ENCODE data around the gene TMEM129.
A peak's percentile ranks its signal among the peaks of the same experiment; 100 is the strongest.

The TMEM129 gene

GRCh38 chr4:1721003-1721665 lies at the start of gene TMEM129, which contains the start of gene TACC3:
Gene TMEM129 (minus strand): TSS chr4:1721323. CDS start chr4:1720837, 486 bp downstream.
Gene TACC3 (plus strand): TSS chr4:1721521. CDS start chr4:1723422, 1,901 bp downstream.
- peak; percentile 92 for DNase-seq (ENCODE audit: low spot score)

- no peak for DNase-seq (ENCODE audit: low spot score)
These were observed 49.7 kb upstream of the TMEM129 start for GRCh38 chr4:1770791-1771231.

GRCh38 chr4:1770245-1770644 lies 49.1 kb upstream of the TMEM129 start:
- no peak for DNase-seq (ENCODE audit: low spot score)

GRCh38 chr4:1769692-1770091 lies 48.6 kb upstream of the TMEM129 start:
- DNase-seq (ENCODE audit: low spot score): no peak

- DNase-seq (ENCODE audit: low spot score): no peak
These were observed 47.4 kb upstream of the TMEM129 start for GRCh38 chr4:1768367-1769034.

- peak; percentile 53 for DNase-seq (ENCODE audit: low spot score)
These were observed 46.7 kb upstream of the TMEM129 start for GRCh38 chr4:1767770-1768366.

GRCh38 chr4:1767061-1767769 lies 46.1 kb upstream of the TMEM129 start:
- DNase-seq (ENCODE audit: low spot score): no peak

GRCh38 chr4:1766106-1767060 lies 45.3 kb upstream of the TMEM129 start:
- DNase-seq (ENCODE audit: low spot score): no peak

GRCh38 chr4:1765409-1766072 lies 44.4 kb upstream of the TMEM129 start:
- no peak for DNase-seq (ENCODE audit: low spot score)

GRCh38 chr4:1764670-1765069 lies 43.5 kb upstream of the TMEM129 start:
- no peak for DNase-seq (ENCODE audit: low spot score)

GRCh38 chr4:1763550-1764080 lies 42.5 kb upstream of the TMEM129 start:
- no peak for DNase-seq (ENCODE audit: low spot score)

GRCh38 chr4:1763070-1763549 lies 42.0 kb upstream of the TMEM129 start:
- no peak for DNase-seq (ENCODE audit: low spot score)

- no peak for DNase-seq (ENCODE audit: low spot score)
These were observed 41.3 kb upstream of the TMEM129 start for GRCh38 chr4:1762264-1763010.

- no peak for DNase-seq (ENCODE audit: low spot score)
These were observed 40.1 kb upstream of the TMEM129 start for GRCh38 chr4:1761130-1761689.

GRCh38 chr4:1760521-1761071 lies 39.5 kb upstream of the TMEM129 start:
- no peak for DNase-seq (ENCODE audit: low spot score)

- no peak for DNase-seq (ENCODE audit: low spot score)
These were observed 38.7 kb upstream of the TMEM129 start for GRCh38 chr4:1759818-1760223.

GRCh38 chr4:1759170-1759817 lies 38.2 kb upstream of the TMEM129 start:
- no peak for DNase-seq (ENCODE audit: low spot score)
